HTERT RPE-1 (cell line): ENCODE measurements around the gene VSTM1.
"Not testable (repeated sequence)": the region's sequence is repeated elsewhere in the genome, so short reads cannot be mapped to it uniquely, and the experiment has no call there.

Experiments
- in situ Hi-C: fragments of 300-500 bp; cut with MboI; formaldehyde crosslinking; loops from 4 replicates; pipeline ENCODE4 v1.14.3; 2020; ENCODE audit warnings: low sequenced_read_pairs

The VSTM1 gene

GRCh38 chr19:54074851-54075250, 11.2 kb upstream of the VSTM1 start:
- in situ Hi-C loops, result no loop called here

GRCh38 chr19:54073829-54074228, 10.1 kb upstream of the VSTM1 start:
- in situ Hi-C loops, result no loop called here

GRCh38 chr19:54069470-54069869, 5.8 kb upstream of the VSTM1 start:
- in situ Hi-C loops, result no loop called here

GRCh38 chr19:54062643-54063042, 1.1 kb downstream of the VSTM1 start:
- in situ Hi-C loops, result no loop called here

GRCh38 chr19:54047616-54048015, 16.1 kb downstream of the VSTM1 start:
- in situ Hi-C loops, result no loop called here

- in situ Hi-C loops, result no loop called here
Measured at GRCh38 chr19:54045771-54046170, 17.9 kb downstream of the VSTM1 start.

GRCh38 chr19:54042989-54043388, 20.7 kb downstream of the VSTM1 start:
- in situ Hi-C loops, result no loop called here

- in situ Hi-C loops, result no loop called here
Measured at GRCh38 chr19:54041969-54042606, 21.6 kb downstream of the VSTM1 start.

- in situ Hi-C loops, result no loop called here
Measured at GRCh38 chr19:54040003-54040402, 23.7 kb downstream of the VSTM1 start.

GRCh38 chr19:54036542-54036941, 27.2 kb downstream of the VSTM1 start:
- in situ Hi-C loops, result not testable (repeated sequence)

GRCh38 chr19:54035215-54036178, 28.2 kb downstream of the VSTM1 start:
- in situ Hi-C loops, result no loop called here

GRCh38 chr19:54030895-54031586, 32.7 kb downstream of the VSTM1 start:
- in situ Hi-C loops, result no loop called here

GRCh38 chr19:54029930-54030490, 33.7 kb downstream of the VSTM1 start:
- in situ Hi-C loops, result no loop called here

GRCh38 chr19:54029301-54029700, 34.4 kb downstream of the VSTM1 start:
- in situ Hi-C loops, result no loop called here

GRCh38 chr19:54026656-54027055, 37.0 kb downstream of the VSTM1 start:
- in situ Hi-C loops, result no loop called here

GRCh38 chr19:54024660-54025059, 39.0 kb downstream of the VSTM1 start:
- in situ Hi-C loops, result no loop called here

- in situ Hi-C loops, result no loop called here
Measured at GRCh38 chr19:54023191-54023590, 40.5 kb downstream of the VSTM1 start.

- in situ Hi-C loops, result no loop called here
Measured at GRCh38 chr19:54021932-54022331, 41.8 kb downstream of the VSTM1 start.

GRCh38 chr19:54021363-54021762, 42.3 kb downstream of the VSTM1 start:
- in situ Hi-C loops, result no loop called here

GRCh38 chr19:54017261-54017660, 46.4 kb downstream of the VSTM1 start:
- in situ Hi-C loops, result no loop called here

- in situ Hi-C loops, result no loop called here
Measured at GRCh38 chr19:54014920-54015560, 48.7 kb downstream of the VSTM1 start.
